CD14-positive monocyte (primary cell): ENCODE results near the gene MEGF8. TPM values are rescaled to one million over a fixed set of nuclear protein-coding genes. Genes with fewer than 3 reads are reported as not detected.
A peak's percentile ranks its signal among the peaks of the same experiment; 100 is the strongest.

Experiments
- DNase-seq, 3 donors: peaks; one replicate each; pipeline ENCODE4 v3.0.0-alpha.2; 2011 to 2022
- H2AFZ ChIP-seq: 2 replicates; pipeline ENCODE4 v1.6.0; 2012; ENCODE audit warnings: mild to moderate bottlenecking, low read depth, low read length, inconsistent platforms; ENCODE audit not compliant: insufficient read depth, poor library complexity, severe bottlenecking
- H3K27ac ChIP-seq, 2 donors: 1 replicate in 1 of 2; 2 replicates in 1 of 2; pipeline ENCODE4 v1.5.1; 2012 to 2013; ENCODE audit warnings: low read length in 2 of 2, control low read depth in 1 of 2, inconsistent platforms in 1 of 2, low read depth in 1 of 2, mild to moderate bottlenecking in 1 of 2
- H3K27me3 ChIP-seq, 2 donors: one replicate each; pipeline versions ENCODE4 v1.6.0 to v1.6.1; 2011 to 2013; ENCODE audit warnings: low read length in 2 of 2; ENCODE audit not compliant: control insufficient read depth in 2 of 2, insufficient read depth in 2 of 2
- H3K36me3 ChIP-seq, 2 donors: replicated peaks in 1 of 2; 1 replicate in 1 of 2; 2 replicates in 1 of 2; pipeline versions ENCODE4 v1.5.1 to v1.6.1; 2012 to 2013; ENCODE audit warnings: low read length in 2 of 2, control low read depth in 1 of 2, inconsistent platforms in 1 of 2, mild to moderate bottlenecking in 1 of 2; ENCODE audit not compliant: insufficient read depth in 2 of 2, control insufficient read depth in 1 of 2
- H3K4me1 ChIP-seq, 2 donors: 1 replicate in 1 of 2; 2 replicates in 1 of 2; pipeline versions ENCODE4 v1.5.1 to v1.6.1; 2012 to 2013; ENCODE audit warnings: low read length in 2 of 2, control low read depth in 1 of 2, inconsistent platforms in 1 of 2, mild to moderate bottlenecking in 1 of 2, moderate library complexity in 1 of 2; ENCODE audit not compliant: insufficient read depth in 2 of 2, control insufficient read depth in 1 of 2
- H3K4me2 ChIP-seq: replicated peaks from 2 replicates; pipeline ENCODE3; 2012; ENCODE audit warnings: low read length, moderate library complexity, mild to moderate bottlenecking; ENCODE audit not compliant: poor library complexity, severe bottlenecking; ENCODE audit errors: extremely low read depth
- H3K4me3 ChIP-seq, 3 experiments: fragments of 200-600 bp in 1 of 3; sonication (generic) in 1 of 3; replicated peaks in 1 of 3; 1 replicate in 2 of 3; 2 replicates in 1 of 3; pipeline ENCODE4 v1.5.1; 2011 to 2013; ENCODE audit warnings: low read length in 3 of 3, mild to moderate bottlenecking in 3 of 3, control low read depth in 2 of 3, low read depth in 2 of 3, inconsistent platforms in 1 of 3, moderate library complexity in 1 of 3
- H3K79me2 ChIP-seq: 2 replicates; pipeline ENCODE4 v1.6.0; 2012; ENCODE audit warnings: mild to moderate bottlenecking, control low read depth, inconsistent platforms, low read length, moderate library complexity; ENCODE audit not compliant: insufficient read depth
- H3K9ac ChIP-seq: 2 replicates; pipeline ENCODE4 v1.6.0; 2017; ENCODE audit warnings: low read length, mild to moderate bottlenecking; ENCODE audit not compliant: insufficient read depth, poor library complexity, severe bottlenecking
- H3K9me3 ChIP-seq, 2 donors: replicated peaks in 1 of 2; 1 replicate in 1 of 2; 2 replicates in 1 of 2; pipeline versions ENCODE4 v1.5.1 to v1.6.1; 2012 to 2013; ENCODE audit warnings: low read length in 2 of 2, control low read depth in 1 of 2; ENCODE audit not compliant: control insufficient read depth in 1 of 2, insufficient read depth in 1 of 2
- H4K20me1 ChIP-seq: 2 replicates; pipeline ENCODE4 v1.6.0; 2012; ENCODE audit warnings: mild to moderate bottlenecking, low read length, control low read depth, moderate library complexity; ENCODE audit not compliant: insufficient read depth
- H3K27ac Mint-ChIP-seq, 7 donors: one replicate each; pipeline ENCODE4 v1.8.0; 2020; ENCODE audit warnings: mild to moderate bottlenecking in 7 of 7, mixed read lengths in 7 of 7, moderate library complexity in 6 of 7, inconsistent platforms in 2 of 7
- H3K27me3 Mint-ChIP-seq, 3 donors: one replicate each; pipeline ENCODE4 v1.8.0; 2021 to 2022; ENCODE audit warnings: low read depth in 3 of 3, mild to moderate bottlenecking in 3 of 3, mixed read lengths in 3 of 3, moderate library complexity in 3 of 3, inconsistent platforms in 1 of 3
- H3K36me3 Mint-ChIP-seq, 2 donors: one replicate each; pipeline ENCODE4 v1.8.0; 2020; ENCODE audit warnings: mixed read lengths in 2 of 2, inconsistent platforms in 1 of 2, mild to moderate bottlenecking in 1 of 2
- H3K4me1 Mint-ChIP-seq: one replicate; pipeline ENCODE4 v1.8.0; 2020; ENCODE audit warnings: mild to moderate bottlenecking, mixed read lengths
- H3K4me3 Mint-ChIP-seq, 2 donors: one replicate each; pipeline ENCODE4 v1.8.0; 2020; ENCODE audit warnings: mild to moderate bottlenecking in 2 of 2, mixed read lengths in 2 of 2, moderate library complexity in 1 of 2
- H3K9me3 Mint-ChIP-seq, 7 donors: one replicate each; pipeline ENCODE4 v1.8.0; 2020 to 2022; ENCODE audit warnings: mixed read lengths in 7 of 7, mild to moderate bottlenecking in 6 of 7, moderate library complexity in 6 of 7, inconsistent platforms in 2 of 7
- CTCF ChIP-seq: fragments of 200-600 bp; IDR thresholded peaks from one replicate; pipeline ENCODE4 v1.8.0; 2022; ENCODE audit warnings: antibody characterized with exemption, mild to moderate bottlenecking
- WGBS: methylation state at CpG from one replicate; pipeline ENCODE4 v1.1.5; 2013; ENCODE audit warnings: missing lambda C conversion rate; ENCODE audit not compliant: insufficient coverage; 5-methylcytosine and 5-hydroxymethylcytosine counted together
- intact Hi-C, 2 donors: fragments of 100-400 bp; cut with micrococcal nuclease; formaldehyde crosslinking; loops; one replicate each; pipeline versions ENCODE4 v1.15.0 to v1.15.1; 2023
- polyA plus RNA-seq, 3 donors: library from polyadenylated mRNA; depleted of rRNA in 1 of 3; unstranded in 2 of 3; stranded (reverse) in 1 of 3; fragments of 300-500 nt in 2 of 3; fragments of >200 nt in 1 of 3; fragmentation: Illumina TruSeq in 2 of 3; gene quantifications; 1 replicate in 2 of 3; 2 replicates in 1 of 3; pipeline ENCODE4 v1.2.3, GENCODE V29; 2012 to 2021

The MEGF8 gene
- polyA plus RNA-seq, 3 donors = 0.15 to 2.7 (median 0.27) TPM

GRCh38 chr19:42288387-42288786 is 37.0 kb upstream of the MEGF8 start:
- peak overlapping the region in 2 of 7 donors; percentile 20 to 50 for H3K27ac Mint-ChIP-seq

GRCh38 chr19:42288881-42289555 is 36.4 kb upstream of the MEGF8 start:
- peaks cover 66 to 70% of the 10 kb centered on the region in 2 donors for H3K36me3 ChIP-seq
- intact Hi-C loops = loop anchor here in 1 of 2 donors (5.0 to 10.0 kb wide), 3 partner anchors 37 to 154 kb away; partner anchors contain the start of gene POU2F2

More at GRCh38 chr19:42288387-42288786, 37.0 kb upstream of the MEGF8 start:
- peaks cover 46 to 64% of the 10 kb centered on the region in 2 donors for H3K36me3 Mint-ChIP-seq
- no peak overlapping the region for H3K4me3 ChIP-seq
- peaks cover 30% of the 10 kb centered on the region for H3K79me2 ChIP-seq
- peaks cover 33% of the 10 kb centered on the region for H3K4me1 Mint-ChIP-seq
- peaks cover 59 to 63% of the 10 kb centered on the region in 2 donors for H3K36me3 ChIP-seq
- H3K9ac ChIP-seq = no peak overlapping the region
- no peaks in the 10 kb centered on the region for H3K9me3 Mint-ChIP-seq
- TF ChIP-seq CTCF = no peak
- intact Hi-C loops = loop anchor here in 1 of 2 donors (5.0 to 10.0 kb wide), 3 partner anchors 36 to 154 kb away; partner anchors contain the start of gene POU2F2
- peak overlapping the region; percentile 31 to 56 for H3K27ac ChIP-seq
- H2AFZ ChIP-seq = no peak overlapping the region
- H3K27me3 ChIP-seq = no peaks in the 10 kb centered on the region
- H3K27me3 Mint-ChIP-seq = peaks cover 0 to 5% (median 0%) of the 10 kb centered on the region in 3 donors
- 100% methylated on average over 1 of the region's 4 CpGs for WGBS
- H3K4me2 ChIP-seq = no peak overlapping the region
- H4K20me1 ChIP-seq = peaks cover 84% of the 10 kb centered on the region
- H3K4me1 ChIP-seq = peaks cover 31 to 41% of the 10 kb centered on the region in 2 donors
- peak in 2 of 3 donors; percentile 33 to 43 for DNase-seq
- no peaks in the 10 kb centered on the region for H3K9me3 ChIP-seq
- H3K4me3 Mint-ChIP-seq = no peak overlapping the region

More at GRCh38 chr19:42288881-42289555, 36.4 kb upstream of the MEGF8 start:
- Mint-ChIP-seq H3K4me1 (peaks cover 33% of the 10 kb centered on the region), H3K36me3 (peaks cover 51 to 70% of the 10 kb centered on the region in 2 donors), H3K27ac (no peak overlapping the region), H3K4me3 (no peak overlapping the region), H3K9me3 (no peaks in the 10 kb centered on the region), H3K27me3 (peaks cover 0 to 5% (median 0%) of the 10 kb centered on the region in 3 donors)
- peaks cover 30 to 39% of the 10 kb centered on the region in 2 donors for H3K4me1 ChIP-seq
- no peak overlapping the region for H3K4me2 ChIP-seq
- H4K20me1 ChIP-seq = peaks cover 88% of the 10 kb centered on the region
- peaks cover 30% of the 10 kb centered on the region for H3K79me2 ChIP-seq
- H3K4me3 ChIP-seq = no peak overlapping the region
- WGBS = 93% methylated on average over 17 of the region's 22 CpGs
- H3K27ac ChIP-seq = peak overlapping the region in 1 of 2 donors; percentile 56
- no peaks in the 10 kb centered on the region for H3K27me3 ChIP-seq
- no peak for DNase-seq
- H2AFZ ChIP-seq = no peak overlapping the region
- no peak overlapping the region for H3K9ac ChIP-seq
- no peak for TF ChIP-seq CTCF
- no peaks in the 10 kb centered on the region for H3K9me3 ChIP-seq
